Measurements from ENCODE around the gene NEDD8. TPM values are rescaled to one million over a fixed set of nuclear protein-coding genes. Genes with fewer than 3 reads are reported as not detected.

The NEDD8 gene
- total RNA-seq, 1 donor from 2014 or later, result 132 TPM

DNA sequence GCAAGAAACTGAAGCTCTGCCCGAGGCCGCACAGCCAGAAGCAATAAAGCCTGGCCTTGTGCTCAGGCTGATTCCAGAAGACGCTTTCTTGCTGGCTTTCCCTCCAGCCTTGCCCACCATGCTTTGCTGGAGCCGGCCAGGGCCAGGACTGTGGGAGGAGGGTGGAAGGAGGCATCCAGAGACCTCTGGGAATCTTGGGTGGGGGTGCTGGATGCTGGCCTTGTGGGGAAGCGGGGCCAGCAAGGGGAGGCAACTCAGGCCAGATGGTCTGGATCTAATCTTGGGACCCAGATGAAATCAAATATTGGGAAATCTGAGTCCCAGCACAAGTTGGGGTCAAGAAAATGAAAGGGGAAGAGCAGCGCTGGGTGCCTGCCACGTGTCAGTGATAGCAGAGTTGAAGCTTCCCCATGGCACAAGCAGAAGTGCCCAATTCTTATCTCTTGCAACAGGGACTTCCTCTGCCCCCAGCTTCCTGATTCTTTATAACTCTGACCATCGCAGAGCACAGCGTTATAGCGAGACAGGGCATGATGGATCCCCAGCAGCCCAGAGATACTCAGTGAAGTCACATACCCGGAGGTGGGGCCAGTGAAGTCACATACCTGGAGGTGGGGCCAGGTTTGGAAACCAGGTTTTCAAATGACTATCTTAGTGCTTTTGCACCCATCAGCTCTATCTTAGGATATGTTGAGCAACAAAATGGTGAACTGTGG, 45.6 kb upstream of the NEDD8 start:
- TF ChIP-seq, protein P1, sequence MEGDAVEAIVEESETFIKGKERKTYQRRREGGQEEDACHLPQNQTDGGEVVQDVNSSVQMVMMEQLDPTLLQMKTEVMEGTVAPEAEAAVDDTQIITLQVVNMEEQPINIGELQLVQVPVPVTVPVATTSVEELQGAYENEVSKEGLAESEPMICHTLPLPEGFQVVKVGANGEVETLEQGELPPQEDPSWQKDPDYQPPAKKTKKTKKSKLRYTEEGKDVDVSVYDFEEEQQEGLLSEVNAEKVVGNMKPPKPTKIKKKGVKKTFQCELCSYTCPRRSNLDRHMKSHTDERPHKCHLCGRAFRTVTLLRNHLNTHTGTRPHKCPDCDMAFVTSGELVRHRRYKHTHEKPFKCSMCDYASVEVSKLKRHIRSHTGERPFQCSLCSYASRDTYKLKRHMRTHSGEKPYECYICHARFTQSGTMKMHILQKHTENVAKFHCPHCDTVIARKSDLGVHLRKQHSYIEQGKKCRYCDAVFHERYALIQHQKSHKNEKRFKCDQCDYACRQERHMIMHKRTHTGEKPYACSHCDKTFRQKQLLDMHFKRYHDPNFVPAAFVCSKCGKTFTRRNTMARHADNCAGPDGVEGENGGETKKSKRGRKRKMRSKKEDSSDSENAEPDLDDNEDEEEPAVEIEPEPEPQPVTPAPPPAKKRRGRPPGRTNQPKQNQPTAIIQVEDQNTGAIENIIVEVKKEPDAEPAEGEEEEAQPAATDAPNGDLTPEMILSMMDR (IDR thresholded peaks at IDR 0.05), result no peak
- peaks cover 84% of the 10 kb centered on the region for H3K4me1 ChIP-seq
- no peaks in the 10 kb centered on the region for H3K36me3 ChIP-seq
- no peaks in the 10 kb centered on the region for H3K27me3 ChIP-seq (ENCODE audit: low read depth)
- DNase-seq (peak; percentile 77), ATAC-seq (peak; percentile 13 to 56)
- no peak overlapping the region for H3K27ac ChIP-seq
- no peaks in the 10 kb centered on the region for H3K9me3 ChIP-seq
- intact Hi-C loops (cut with DNase I), result no loop called here
- no peak overlapping the region for H3K4me3 ChIP-seq

- H3K9me3 ChIP-seq, result no peaks in the 10 kb centered on the region
- peaks cover 84% of the 10 kb centered on the region for H3K4me1 ChIP-seq
- H3K27me3 ChIP-seq (ENCODE audit: low read depth), result no peaks in the 10 kb centered on the region
- no peak overlapping the region for H3K4me3 ChIP-seq
- TF ChIP-seq, protein P1 (IDR thresholded peaks at IDR 0.05), result no peak
- no peaks in the 10 kb centered on the region for H3K36me3 ChIP-seq
- no peak for ATAC-seq
- peak; percentile 47 for DNase-seq
- no peak overlapping the region for H3K27ac ChIP-seq
- intact Hi-C loops (cut with DNase I), result no loop called here
These were observed 44.9 kb upstream of the NEDD8 start for GRCh38 chr14:24277071-24277470.

DNA sequence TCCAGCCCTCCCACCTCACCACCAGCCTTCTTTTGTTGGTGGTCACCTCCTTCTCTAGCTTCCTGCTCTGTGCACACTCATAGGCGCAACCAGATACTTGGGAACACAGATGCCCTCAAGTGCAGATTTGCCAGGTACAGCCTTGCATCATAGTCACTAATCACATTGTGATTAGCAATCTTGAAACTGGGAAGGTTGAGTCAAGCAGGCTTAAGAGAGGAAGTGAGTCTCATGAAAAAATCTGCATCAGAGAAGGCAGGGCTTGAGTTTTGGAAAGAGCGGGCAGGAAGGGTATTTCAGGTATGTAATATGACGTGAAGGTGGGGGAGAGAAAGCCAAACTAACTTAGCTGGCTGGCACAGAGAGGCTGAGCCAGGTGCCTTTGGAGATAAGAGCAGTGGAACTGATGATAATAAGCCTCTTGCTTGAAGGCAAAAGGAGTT, 42.0 kb upstream of the NEDD8 start:
- peaks cover 75% of the 10 kb centered on the region for H3K4me1 ChIP-seq
- TF ChIP-seq, protein P1 (IDR thresholded peaks at IDR 0.05), result no peak
- DNase-seq (no peak), ATAC-seq (peak; percentile 64 to 72)
- H3K27ac ChIP-seq, result peak overlapping the region; percentile 98
- H3K27me3 ChIP-seq (ENCODE audit: low read depth), result no peaks in the 10 kb centered on the region
- peaks cover 11% of the 10 kb centered on the region for H3K36me3 ChIP-seq
- H3K4me3 ChIP-seq, result no peak overlapping the region
- H3K9me3 ChIP-seq, result no peaks in the 10 kb centered on the region
- intact Hi-C loops (cut with DNase I), result no loop called here

- no peak for ATAC-seq
- H3K4me3 ChIP-seq, result no peak overlapping the region
- peaks cover 17% of the 10 kb centered on the region for H3K36me3 ChIP-seq
- H3K27ac ChIP-seq, result peak overlapping the region; percentile 98
- no peak for DNase-seq
- no peaks in the 10 kb centered on the region for H3K9me3 ChIP-seq
- TF ChIP-seq, protein P1 (IDR thresholded peaks at IDR 0.05), result peak; percentile 12
- intact Hi-C loops (cut with DNase I), result no loop called here
- peaks cover 68% of the 10 kb centered on the region for H3K4me1 ChIP-seq
- H3K27me3 ChIP-seq (ENCODE audit: low read depth), result no peaks in the 10 kb centered on the region
These were observed 41.3 kb upstream of the NEDD8 start for GRCh38 chr14:24273422-24273998.

DNA sequence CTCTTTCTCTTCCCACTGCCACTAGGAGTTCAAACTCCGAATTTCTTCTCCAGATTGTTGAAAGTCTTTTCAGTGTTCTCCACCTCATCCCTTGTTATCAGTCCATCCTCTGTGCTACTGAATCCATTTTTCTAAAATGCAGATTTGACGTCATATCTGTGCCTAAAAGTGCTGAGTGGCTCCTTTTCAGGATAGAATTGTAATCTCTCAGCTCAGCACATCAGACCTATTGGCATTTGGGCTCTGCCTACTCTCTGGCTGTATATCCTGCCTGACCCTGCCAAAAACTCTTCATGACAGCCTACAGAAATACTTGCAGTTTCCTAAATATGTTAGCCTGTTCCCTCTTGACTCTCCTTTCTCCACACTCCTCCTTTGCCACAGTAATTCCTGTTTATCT, 40.3 kb upstream of the NEDD8 start:
- no peak overlapping the region for H3K4me3 ChIP-seq
- intact Hi-C loops (cut with DNase I), result no loop called here
- no peaks in the 10 kb centered on the region for H3K9me3 ChIP-seq
- H3K4me1 ChIP-seq, result peaks cover 61% of the 10 kb centered on the region
- no peak for DNase-seq
- TF ChIP-seq, protein P1 (IDR thresholded peaks at IDR 0.05), result no peak
- peak in 1 of 2 donors; percentile 27 for ATAC-seq
- H3K27me3 ChIP-seq (ENCODE audit: low read depth), result no peaks in the 10 kb centered on the region
- peak overlapping the region; percentile 98 for H3K27ac ChIP-seq
- H3K36me3 ChIP-seq, result peaks cover 28% of the 10 kb centered on the region
